ENCODE data around the gene KCTD21.
"Not testable (repeated sequence)": the region's sequence is repeated elsewhere in the genome, so short reads cannot be mapped to it uniquely, and the experiment has no call there.

KCTD21 gene

GRCh38 chr11:78177216-78177615 is 11.2 kb downstream of the KCTD21 start:
- Histone ChIP-seq H3K9me3 (ENCODE audit: insufficient read depth, low read depth, low read length) (no peaks in the 10 kb centered on the region), H3F3A (ENCODE audit: low read depth) (no peaks in the 10 kb centered on the region), H3K79me2 (ENCODE audit: insufficient read depth, low read length) (no peaks in the 10 kb centered on the region), H3K4me1 (ENCODE audit: insufficient read depth, low read length, poor library complexity, severe bottlenecking) (no peaks in the 10 kb centered on the region), H3K4me3 (ENCODE audit: low read length, poor library complexity, severe bottlenecking) (no peak overlapping the region), H4K20me1 (ENCODE audit: insufficient read depth, low read length, poor library complexity, severe bottlenecking) (no peaks in the 10 kb centered on the region), H3K4me2 (ENCODE audit: low read depth, low read length, poor library complexity, severe bottlenecking) (no peak overlapping the region), H3K27me3 (ENCODE audit: insufficient read depth, low read length, poor library complexity, severe bottlenecking) (no peaks in the 10 kb centered on the region), H3K36me3 (ENCODE audit: insufficient read depth, low read length) (no peaks in the 10 kb centered on the region), H3K9me2 (replicated peaks; ENCODE audit: low read depth, low read length) (no peaks in the 10 kb centered on the region), H2AFZ (ENCODE audit: low read length) (no peak overlapping the region), H3K9ac (ENCODE audit: low read depth, low read length, poor library complexity, severe bottlenecking) (no peak overlapping the region)
- TF ChIP-seq CTCF (conservative IDR thresholded peaks at IDR 0.05; ENCODE audit: low read length) (no peak), EZH2phosphoT487 (IDR thresholded peaks at IDR 0.05; ENCODE audit: borderline replicate concordance) (no peak)

- no peak overlapping the region for H2AFZ ChIP-seq (ENCODE audit: low read length)
Observed at GRCh38 chr11:78176605-78177141, 11.8 kb downstream of the KCTD21 start.

GRCh38 chr11:78175862-78176261 is 12.6 kb downstream of the KCTD21 start:
- H3K4me3 ChIP-seq (ENCODE audit: low read length, poor library complexity, severe bottlenecking); H3F3A ChIP-seq (ENCODE audit: low read depth); H3K4me1 ChIP-seq (ENCODE audit: insufficient read depth, low read length, poor library complexity, severe bottlenecking); H4K20me1 ChIP-seq (ENCODE audit: insufficient read depth, low read length, poor library complexity, severe bottlenecking); H3K27me3 ChIP-seq (ENCODE audit: insufficient read depth, low read length, poor library complexity, severe bottlenecking); H3K36me3 ChIP-seq (ENCODE audit: insufficient read depth, low read length); H3K9ac ChIP-seq (ENCODE audit: low read depth, low read length, poor library complexity, severe bottlenecking); H3K9me3 ChIP-seq (ENCODE audit: insufficient read depth, low read depth, low read length); H3K79me2 ChIP-seq (ENCODE audit: insufficient read depth, low read length); H3K9me2 ChIP-seq (replicated peaks; ENCODE audit: low read depth, low read length); H2AFZ ChIP-seq (ENCODE audit: low read length); H3K4me2 ChIP-seq (ENCODE audit: low read depth, low read length, poor library complexity, severe bottlenecking): not testable (repeated sequence)

More at GRCh38 chr11:78176605-78177141, 11.8 kb downstream of the KCTD21 start:
- H3K9ac ChIP-seq (ENCODE audit: low read depth, low read length, poor library complexity, severe bottlenecking), result no peak overlapping the region
- H3K27me3 ChIP-seq (ENCODE audit: insufficient read depth, low read length, poor library complexity, severe bottlenecking), result no peaks in the 10 kb centered on the region
- no peaks in the 10 kb centered on the region for H3K79me2 ChIP-seq (ENCODE audit: insufficient read depth, low read length)
- no peak overlapping the region for H3K4me3 ChIP-seq (ENCODE audit: low read length, poor library complexity, severe bottlenecking)
- H3K4me2 ChIP-seq (ENCODE audit: low read depth, low read length, poor library complexity, severe bottlenecking), result no peak overlapping the region
- no peaks in the 10 kb centered on the region for H4K20me1 ChIP-seq (ENCODE audit: insufficient read depth, low read length, poor library complexity, severe bottlenecking)
- no peaks in the 10 kb centered on the region for H3K9me3 ChIP-seq (ENCODE audit: insufficient read depth, low read depth, low read length)
- H3K4me1 ChIP-seq (ENCODE audit: insufficient read depth, low read length, poor library complexity, severe bottlenecking), result no peaks in the 10 kb centered on the region
- no peaks in the 10 kb centered on the region for H3K9me2 ChIP-seq (replicated peaks; ENCODE audit: low read depth, low read length)
- H3F3A ChIP-seq (ENCODE audit: low read depth), result no peaks in the 10 kb centered on the region
- no peaks in the 10 kb centered on the region for H3K36me3 ChIP-seq (ENCODE audit: insufficient read depth, low read length)
- TF ChIP-seq CTCF (conservative IDR thresholded peaks at IDR 0.05; ENCODE audit: low read length), result no peak
- no peak for TF ChIP-seq EZH2phosphoT487 (IDR thresholded peaks at IDR 0.05; ENCODE audit: borderline replicate concordance)

- no peaks in the 10 kb centered on the region for H3K9me3 ChIP-seq (ENCODE audit: insufficient read depth, low read depth, low read length)
- H3K9me2 ChIP-seq (replicated peaks; ENCODE audit: low read depth, low read length), result no peaks in the 10 kb centered on the region
- no peak overlapping the region for H3K4me3 ChIP-seq (ENCODE audit: low read length, poor library complexity, severe bottlenecking)
- H3K4me1 ChIP-seq (ENCODE audit: insufficient read depth, low read length, poor library complexity, severe bottlenecking), result no peaks in the 10 kb centered on the region
- no peaks in the 10 kb centered on the region for H3F3A ChIP-seq (ENCODE audit: low read depth)
- no peaks in the 10 kb centered on the region for H4K20me1 ChIP-seq (ENCODE audit: insufficient read depth, low read length, poor library complexity, severe bottlenecking)
- H3K4me2 ChIP-seq (ENCODE audit: low read depth, low read length, poor library complexity, severe bottlenecking), result no peak overlapping the region
- H3K27me3 ChIP-seq (ENCODE audit: insufficient read depth, low read length, poor library complexity, severe bottlenecking), result no peaks in the 10 kb centered on the region
- no peak overlapping the region for H3K9ac ChIP-seq (ENCODE audit: low read depth, low read length, poor library complexity, severe bottlenecking)
- no peaks in the 10 kb centered on the region for H3K79me2 ChIP-seq (ENCODE audit: insufficient read depth, low read length)
- no peak overlapping the region for H2AFZ ChIP-seq (ENCODE audit: low read length)
- H3K36me3 ChIP-seq (ENCODE audit: insufficient read depth, low read length), result no peaks in the 10 kb centered on the region
- TF ChIP-seq EZH2phosphoT487 (IDR thresholded peaks at IDR 0.05; ENCODE audit: borderline replicate concordance), result no peak
- TF ChIP-seq CTCF (conservative IDR thresholded peaks at IDR 0.05; ENCODE audit: low read length), result no peak
Observed at GRCh38 chr11:78171951-78172350, 16.5 kb downstream of the KCTD21 start.

Data from Loucy (cell line).